ENCODE results near the gene TMEM117.

TMEM117 gene

DNA sequence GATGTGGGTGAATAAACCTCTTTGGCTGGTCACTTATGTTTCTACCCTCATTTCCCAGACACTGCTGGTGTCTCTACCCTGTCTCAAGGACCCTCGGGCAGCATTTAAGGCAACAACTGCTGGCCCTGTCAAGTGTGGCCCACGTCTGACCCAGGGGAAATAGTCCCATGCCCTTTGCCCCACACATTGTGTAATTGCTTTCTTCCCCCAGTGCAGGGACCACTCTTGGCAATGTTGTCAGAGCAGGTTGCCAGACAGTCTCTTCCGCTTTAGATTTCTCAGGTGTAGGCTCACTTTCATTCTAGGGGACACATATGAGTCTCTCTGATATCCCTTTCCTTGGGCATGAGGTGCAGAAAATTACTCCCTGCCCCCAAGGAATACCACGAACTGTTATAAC lies 216.7 kb downstream of the TMEM117 start:
- DNase-seq (ENCODE audit: low read depth): no peak
- no peak overlapping the region for H3K4me3 ChIP-seq (ENCODE audit: low read length)

GRCh38 chr12:44053549-44054127 lies 217.8 kb downstream of the TMEM117 start:
- DNase-seq (ENCODE audit: low read depth): peak; percentile 64
- no peak overlapping the region for H3K4me3 ChIP-seq (ENCODE audit: low read length)
- TF ChIP-seq CTCF (conservative IDR thresholded peaks at IDR 0.05; ENCODE audit: low read depth, low read length): no peak

More for the DNA sequence above, 216.7 kb downstream of the TMEM117 start:
- TF ChIP-seq CTCF (conservative IDR thresholded peaks at IDR 0.05; ENCODE audit: low read depth, low read length): no peak

GRCh38 chr12:44054281-44054680 lies 218.4 kb downstream of the TMEM117 start:
- DNase-seq (ENCODE audit: low read depth): no peak
- TF ChIP-seq CTCF (conservative IDR thresholded peaks at IDR 0.05; ENCODE audit: low read depth, low read length): no peak

GRCh38 chr12:44058366-44058765 lies 222.5 kb downstream of the TMEM117 start:
- no peak overlapping the region for H3K4me3 ChIP-seq (ENCODE audit: low read length)
- no peak for DNase-seq (ENCODE audit: low read depth)
- TF ChIP-seq CTCF (conservative IDR thresholded peaks at IDR 0.05; ENCODE audit: low read depth, low read length): no peak

More at GRCh38 chr12:44054281-44054680, 218.4 kb downstream of the TMEM117 start:
- no peak overlapping the region for H3K4me3 ChIP-seq (ENCODE audit: low read length)

DNA sequence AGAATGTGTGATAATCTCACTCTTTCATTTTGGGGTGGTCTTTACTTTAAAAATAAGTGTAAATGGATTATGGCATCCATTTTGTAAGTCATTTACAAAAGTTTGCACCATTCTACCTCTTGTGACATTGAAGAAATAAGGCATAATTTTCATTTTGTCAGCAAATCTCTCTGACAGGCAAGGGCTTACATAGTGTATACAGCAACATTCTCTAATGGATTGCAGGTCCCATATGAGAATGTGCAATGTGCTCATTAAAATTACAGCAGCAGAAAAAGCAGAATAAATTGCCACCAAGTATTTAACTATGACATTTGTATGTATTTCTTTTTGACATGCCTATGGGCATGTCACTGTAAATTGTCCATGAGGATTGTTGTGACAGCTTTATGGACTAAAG lies 223.6 kb downstream of the TMEM117 start:
- no peak for DNase-seq (ENCODE audit: low read depth)
- H3K4me3 ChIP-seq (ENCODE audit: low read length): no peak overlapping the region
- TF ChIP-seq CTCF (conservative IDR thresholded peaks at IDR 0.05; ENCODE audit: low read depth, low read length): no peak

DNA sequence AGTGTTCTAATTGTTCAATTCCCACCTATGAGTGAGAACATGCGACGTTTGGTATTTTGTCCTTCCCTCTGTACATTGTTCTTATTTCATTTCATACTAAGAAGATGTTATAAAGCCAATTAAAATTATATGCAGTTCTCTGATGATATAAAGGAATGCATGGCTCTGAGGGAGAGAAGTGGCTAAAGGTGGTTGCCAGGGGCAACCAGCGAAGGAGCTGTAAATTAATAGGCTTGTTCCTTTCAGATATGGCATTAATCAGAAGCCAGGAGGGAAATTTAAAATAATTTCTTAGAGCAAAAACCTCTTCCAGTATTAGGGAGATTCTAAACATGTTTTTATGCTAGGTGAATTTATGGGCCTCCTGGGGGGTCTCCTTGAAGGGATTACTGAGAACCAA lies 227.8 kb downstream of the TMEM117 start:
- TF ChIP-seq CTCF (conservative IDR thresholded peaks at IDR 0.05; ENCODE audit: low read depth, low read length): no peak
- no peak overlapping the region for H3K4me3 ChIP-seq (ENCODE audit: low read length)
- DNase-seq (ENCODE audit: low read depth): no peak

DNA sequence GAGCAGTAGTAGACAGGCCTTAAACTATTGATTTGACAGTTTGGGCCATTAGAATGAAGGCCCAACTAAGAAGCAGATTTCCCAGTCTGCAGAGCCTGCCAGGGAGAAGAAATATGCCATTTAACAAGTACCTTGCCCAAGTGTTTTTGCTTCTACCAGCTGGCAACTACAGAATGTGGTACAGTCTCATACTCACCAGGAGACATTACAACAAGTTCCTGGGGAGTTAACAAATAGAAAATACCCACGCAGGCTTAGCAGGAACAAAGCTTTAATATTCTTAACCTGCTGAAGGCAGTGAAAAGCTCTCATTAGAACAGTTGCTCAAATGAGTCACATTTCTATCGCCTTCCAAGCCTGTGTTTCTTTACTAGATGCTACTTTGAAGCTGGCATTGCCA lies 241.0 kb downstream of the TMEM117 start:
- H3K4me3 ChIP-seq (ENCODE audit: low read length): peak overlapping the region; percentile 58
- DNase-seq (ENCODE audit: low read depth): peak; percentile 82
- TF ChIP-seq CTCF (conservative IDR thresholded peaks at IDR 0.05; ENCODE audit: low read depth, low read length): no peak
